PC-9 (cell line): ENCODE results near the gene PLEKHJ1.

ENCODE experiments used
- EZH2 ChIP-seq: fragments of 200-600 bp; sonication (generic); IDR thresholded peaks from 2 replicates; pipeline ENCODE4 v1.8.0; 2017; ENCODE audit warnings: antibody characterized with exemption, low read depth
- TF ChIP-seq, protein P1 (sequence below): fragments of 200-600 bp; sonication (generic); conservative IDR thresholded peaks from 2 replicates; pipeline ENCODE4 v1.6.1; 2017; ENCODE audit warnings: mixed run types, antibody characterized with exemption, mild to moderate bottlenecking, moderate library complexity

DNA sequence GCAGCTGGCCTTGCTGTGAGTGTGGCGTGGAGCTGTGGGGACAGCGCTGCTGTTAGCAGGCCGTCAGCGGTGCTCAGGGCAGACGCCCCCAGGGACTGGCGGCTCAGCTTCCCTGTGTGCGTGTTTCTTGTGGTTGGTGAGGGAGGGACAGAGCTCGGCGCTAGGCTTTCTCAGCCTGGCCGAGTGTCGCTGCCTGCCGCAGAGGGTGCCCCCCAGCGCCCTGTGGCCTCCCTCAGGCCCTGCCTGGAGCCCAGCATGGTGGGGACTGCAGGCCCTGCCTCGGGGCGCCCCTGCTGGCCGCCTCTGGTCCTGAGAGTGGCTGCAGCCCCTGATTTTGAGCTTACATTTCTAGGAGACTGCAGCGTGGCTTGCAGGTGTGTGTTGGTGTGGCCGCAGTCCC is 36.9 kb downstream of the PLEKHJ1 start:
- TF ChIP-seq, protein P1, sequence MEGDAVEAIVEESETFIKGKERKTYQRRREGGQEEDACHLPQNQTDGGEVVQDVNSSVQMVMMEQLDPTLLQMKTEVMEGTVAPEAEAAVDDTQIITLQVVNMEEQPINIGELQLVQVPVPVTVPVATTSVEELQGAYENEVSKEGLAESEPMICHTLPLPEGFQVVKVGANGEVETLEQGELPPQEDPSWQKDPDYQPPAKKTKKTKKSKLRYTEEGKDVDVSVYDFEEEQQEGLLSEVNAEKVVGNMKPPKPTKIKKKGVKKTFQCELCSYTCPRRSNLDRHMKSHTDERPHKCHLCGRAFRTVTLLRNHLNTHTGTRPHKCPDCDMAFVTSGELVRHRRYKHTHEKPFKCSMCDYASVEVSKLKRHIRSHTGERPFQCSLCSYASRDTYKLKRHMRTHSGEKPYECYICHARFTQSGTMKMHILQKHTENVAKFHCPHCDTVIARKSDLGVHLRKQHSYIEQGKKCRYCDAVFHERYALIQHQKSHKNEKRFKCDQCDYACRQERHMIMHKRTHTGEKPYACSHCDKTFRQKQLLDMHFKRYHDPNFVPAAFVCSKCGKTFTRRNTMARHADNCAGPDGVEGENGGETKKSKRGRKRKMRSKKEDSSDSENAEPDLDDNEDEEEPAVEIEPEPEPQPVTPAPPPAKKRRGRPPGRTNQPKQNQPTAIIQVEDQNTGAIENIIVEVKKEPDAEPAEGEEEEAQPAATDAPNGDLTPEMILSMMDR = no peak
- TF ChIP-seq EZH2 = no peak
